Measurements from ENCODE around the gene CALML3. TPM values are rescaled to one million over a fixed set of nuclear protein-coding genes. Genes with fewer than 3 reads are reported as not detected.

Gene CALML3
- total RNA-seq, 1 donor from 2014 or later = not detected

DNA sequence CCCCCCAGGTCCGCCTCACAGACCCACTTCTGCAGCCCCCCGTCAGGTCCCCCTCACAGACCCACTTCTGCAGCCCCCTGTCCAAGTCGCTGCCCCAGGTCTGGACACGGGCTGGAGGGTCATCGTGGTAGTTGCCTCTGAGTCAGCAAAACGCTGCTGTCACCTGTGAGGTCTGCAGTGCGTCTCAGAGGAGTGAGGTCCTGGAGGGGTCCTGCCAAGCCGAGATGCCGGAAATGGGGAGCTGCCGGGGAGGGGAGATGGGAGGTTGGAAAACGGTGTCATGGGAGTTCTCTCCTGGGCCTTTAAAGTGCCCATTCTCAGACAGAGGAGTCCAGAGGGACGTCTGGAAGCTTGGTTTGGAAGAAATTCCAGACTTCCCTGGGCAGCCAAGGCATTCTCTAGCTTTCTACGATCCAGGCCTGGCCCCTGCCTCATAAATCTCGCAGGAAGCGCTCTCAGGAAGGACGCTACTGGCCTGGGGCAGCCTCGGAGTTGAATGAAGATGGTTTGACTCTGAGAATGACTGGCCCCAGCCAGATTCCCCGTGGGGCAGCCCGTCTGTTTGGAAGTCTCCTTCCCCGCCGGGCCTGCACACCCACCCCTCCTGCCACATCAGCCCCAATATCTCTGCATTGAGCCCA is 38.7 kb downstream of the CALML3 start:
- H3K27ac ChIP-seq = no peak overlapping the region
- TF ChIP-seq EZH2 (IDR thresholded peaks at IDR 0.05) (no peak), EZH2phosphoT487 (IDR thresholded peaks at IDR 0.05) (no peak)
- TF ChIP-seq, protein P1, sequence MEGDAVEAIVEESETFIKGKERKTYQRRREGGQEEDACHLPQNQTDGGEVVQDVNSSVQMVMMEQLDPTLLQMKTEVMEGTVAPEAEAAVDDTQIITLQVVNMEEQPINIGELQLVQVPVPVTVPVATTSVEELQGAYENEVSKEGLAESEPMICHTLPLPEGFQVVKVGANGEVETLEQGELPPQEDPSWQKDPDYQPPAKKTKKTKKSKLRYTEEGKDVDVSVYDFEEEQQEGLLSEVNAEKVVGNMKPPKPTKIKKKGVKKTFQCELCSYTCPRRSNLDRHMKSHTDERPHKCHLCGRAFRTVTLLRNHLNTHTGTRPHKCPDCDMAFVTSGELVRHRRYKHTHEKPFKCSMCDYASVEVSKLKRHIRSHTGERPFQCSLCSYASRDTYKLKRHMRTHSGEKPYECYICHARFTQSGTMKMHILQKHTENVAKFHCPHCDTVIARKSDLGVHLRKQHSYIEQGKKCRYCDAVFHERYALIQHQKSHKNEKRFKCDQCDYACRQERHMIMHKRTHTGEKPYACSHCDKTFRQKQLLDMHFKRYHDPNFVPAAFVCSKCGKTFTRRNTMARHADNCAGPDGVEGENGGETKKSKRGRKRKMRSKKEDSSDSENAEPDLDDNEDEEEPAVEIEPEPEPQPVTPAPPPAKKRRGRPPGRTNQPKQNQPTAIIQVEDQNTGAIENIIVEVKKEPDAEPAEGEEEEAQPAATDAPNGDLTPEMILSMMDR (IDR thresholded peaks at IDR 0.05) = no peak
- H3K36me3 Mint-ChIP-seq = no peaks in the 10 kb centered on the region
- no peaks in the 10 kb centered on the region for H3K27me3 ChIP-seq
- H3K27ac Mint-ChIP-seq = no peak overlapping the region
- DNase-seq (ENCODE audit: low spot score) = no peak
- H4K20me1 ChIP-seq (ENCODE audit: low read depth) = no peaks in the 10 kb centered on the region
- H2AFZ ChIP-seq (replicated peaks) = peak overlapping the region; percentile 69
- peaks cover 40% of the 10 kb centered on the region for H3K4me1 Mint-ChIP-seq
- no peak overlapping the region for H3K4me3 ChIP-seq
- no peak overlapping the region for H3K4me3 Mint-ChIP-seq
- no peaks in the 10 kb centered on the region for H3F3A ChIP-seq (ENCODE audit: low read depth)
- peaks cover 12% of the 10 kb centered on the region for H3K4me1 ChIP-seq
- peaks cover 2% of the 10 kb centered on the region for H3K9me3 Mint-ChIP-seq
- no peaks in the 10 kb centered on the region for H3K36me3 ChIP-seq
- H3K9me3 ChIP-seq (ENCODE audit: low read depth) = no peaks in the 10 kb centered on the region
- peaks cover 14% of the 10 kb centered on the region for H3K27me3 Mint-ChIP-seq (ENCODE audit: insufficient read depth, low read depth)
- no peak overlapping the region for H3K4me2 ChIP-seq
- no peak overlapping the region for H3K9ac ChIP-seq
- no peaks in the 10 kb centered on the region for H3K79me2 ChIP-seq (ENCODE audit: low read depth)

DNA sequence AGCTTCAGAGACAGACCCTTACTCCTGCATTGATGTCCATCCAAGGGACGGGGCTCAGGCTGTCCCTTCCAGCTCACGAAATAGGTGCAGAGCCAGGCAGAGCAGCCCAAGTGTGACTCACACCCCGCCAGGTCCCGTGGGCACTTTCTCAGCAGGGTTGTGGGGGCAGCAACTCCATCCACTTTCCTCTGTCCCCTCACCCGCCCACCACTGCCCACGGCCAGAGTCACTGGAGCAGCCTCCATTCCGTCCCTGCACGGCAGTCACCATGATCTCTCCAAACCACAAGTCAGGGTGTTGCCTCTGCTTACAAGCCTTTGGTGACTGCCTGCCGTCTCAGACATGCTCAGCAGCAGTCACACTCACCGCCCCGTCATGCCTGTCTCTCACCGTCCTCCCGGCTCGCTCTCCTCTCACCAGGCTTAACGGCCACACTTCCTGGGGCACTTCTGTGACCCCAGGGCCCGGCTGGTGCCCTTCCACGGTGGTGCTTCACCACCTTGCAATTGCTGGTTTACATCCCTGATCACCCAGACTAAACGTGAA is 39.3 kb downstream of the CALML3 start:
- H3K9ac ChIP-seq = no peak overlapping the region
- H3K36me3 ChIP-seq = no peaks in the 10 kb centered on the region
- H3K4me3 Mint-ChIP-seq = peak overlapping the region; percentile 34
- H3K4me3 ChIP-seq = no peak overlapping the region
- no peak for DNase-seq (ENCODE audit: low spot score)
- H2AFZ ChIP-seq (replicated peaks) = peak overlapping the region; percentile 69
- H3K9me3 Mint-ChIP-seq = peaks cover 2% of the 10 kb centered on the region
- H3F3A ChIP-seq (ENCODE audit: low read depth) = no peaks in the 10 kb centered on the region
- H3K79me2 ChIP-seq (ENCODE audit: low read depth) = no peaks in the 10 kb centered on the region
- no peaks in the 10 kb centered on the region for H3K27me3 ChIP-seq
- H3K9me3 ChIP-seq (ENCODE audit: low read depth) = no peaks in the 10 kb centered on the region
- H3K27ac Mint-ChIP-seq = peak overlapping the region; percentile 82
- H3K4me2 ChIP-seq = no peak overlapping the region
- peaks cover 40% of the 10 kb centered on the region for H3K4me1 Mint-ChIP-seq
- peaks cover 12% of the 10 kb centered on the region for H3K4me1 ChIP-seq
- H4K20me1 ChIP-seq (ENCODE audit: low read depth) = no peaks in the 10 kb centered on the region
- TF ChIP-seq, protein P1 (IDR thresholded peaks at IDR 0.05) = no peak
- no peak for TF ChIP-seq EZH2phosphoT487 (IDR thresholded peaks at IDR 0.05)
- TF ChIP-seq EZH2 (IDR thresholded peaks at IDR 0.05) = no peak
- H3K27me3 Mint-ChIP-seq (ENCODE audit: insufficient read depth, low read depth) = peaks cover 14% of the 10 kb centered on the region
- no peak overlapping the region for H3K27ac ChIP-seq
- no peaks in the 10 kb centered on the region for H3K36me3 Mint-ChIP-seq

DNA sequence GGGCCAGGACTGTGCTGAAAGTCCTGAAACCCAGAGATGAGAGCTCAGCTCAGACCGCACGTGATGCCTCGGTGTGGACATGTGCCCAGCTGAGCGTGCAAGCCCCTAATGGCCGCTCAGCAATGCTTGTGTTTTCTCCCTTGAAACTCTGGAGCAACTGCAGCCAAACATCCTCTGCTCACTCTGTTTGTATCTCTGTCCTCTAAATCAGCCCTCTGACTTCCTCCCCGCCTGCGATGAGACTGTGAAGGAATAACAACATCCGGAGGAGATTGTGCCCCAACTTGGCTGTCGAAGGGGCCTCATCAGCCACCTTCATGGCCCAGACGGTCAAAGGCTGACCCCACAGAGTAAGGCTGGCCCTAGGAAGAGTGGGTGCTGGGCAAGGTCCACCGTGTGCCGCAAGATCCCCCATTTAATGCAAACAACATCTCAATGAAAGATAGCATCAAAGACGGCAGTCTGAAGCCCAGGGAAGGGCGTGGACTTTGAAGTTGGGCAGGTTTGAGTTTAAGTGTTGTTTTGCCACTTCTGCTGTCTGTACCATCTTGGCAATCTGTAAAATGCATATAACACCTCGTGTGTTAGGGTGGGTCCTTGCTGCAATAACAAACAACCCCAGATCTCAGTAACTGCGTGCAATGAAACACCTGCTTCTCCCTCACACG is 39.9 kb downstream of the CALML3 start:
- peaks cover 35% of the 10 kb centered on the region for H3K4me1 Mint-ChIP-seq

More for the DNA sequence above, 39.9 kb downstream of the CALML3 start:
- Histone ChIP-seq H3K27ac (no peak overlapping the region), H3K27me3 (no peaks in the 10 kb centered on the region), H2AFZ (replicated peaks) (no peak overlapping the region), H3K4me3 (no peak overlapping the region), H3K9me3 (ENCODE audit: low read depth) (no peaks in the 10 kb centered on the region), H4K20me1 (ENCODE audit: low read depth) (no peaks in the 10 kb centered on the region), H3F3A (ENCODE audit: low read depth) (no peaks in the 10 kb centered on the region), H3K79me2 (ENCODE audit: low read depth) (no peaks in the 10 kb centered on the region), H3K4me1 (peaks cover 11% of the 10 kb centered on the region), H3K9ac (no peak overlapping the region), H3K36me3 (no peaks in the 10 kb centered on the region), H3K4me2 (no peak overlapping the region)
- peaks cover 2% of the 10 kb centered on the region for H3K9me3 Mint-ChIP-seq
- peak overlapping the region; percentile 82 for H3K27ac Mint-ChIP-seq
- DNase-seq (ENCODE audit: low spot score) = no peak
- H3K4me3 Mint-ChIP-seq = no peak overlapping the region
- H3K27me3 Mint-ChIP-seq (ENCODE audit: insufficient read depth, low read depth) = peaks cover 12% of the 10 kb centered on the region
- no peaks in the 10 kb centered on the region for H3K36me3 Mint-ChIP-seq
- TF ChIP-seq EZH2 (IDR thresholded peaks at IDR 0.05) = no peak
- no peak for TF ChIP-seq EZH2phosphoT487 (IDR thresholded peaks at IDR 0.05)
- TF ChIP-seq, protein P1 (IDR thresholded peaks at IDR 0.05) = no peak
